GM21619 (cell line): ENCODE results near the gene SPX.

Experiments
- ATAC-seq: cut with Tn5 transposase; IDR thresholded peaks from one replicate; pipeline ENCODE4 v1.9.1; 2021; ENCODE audit not compliant: unreplicated experiment

Gene SPX

DNA sequence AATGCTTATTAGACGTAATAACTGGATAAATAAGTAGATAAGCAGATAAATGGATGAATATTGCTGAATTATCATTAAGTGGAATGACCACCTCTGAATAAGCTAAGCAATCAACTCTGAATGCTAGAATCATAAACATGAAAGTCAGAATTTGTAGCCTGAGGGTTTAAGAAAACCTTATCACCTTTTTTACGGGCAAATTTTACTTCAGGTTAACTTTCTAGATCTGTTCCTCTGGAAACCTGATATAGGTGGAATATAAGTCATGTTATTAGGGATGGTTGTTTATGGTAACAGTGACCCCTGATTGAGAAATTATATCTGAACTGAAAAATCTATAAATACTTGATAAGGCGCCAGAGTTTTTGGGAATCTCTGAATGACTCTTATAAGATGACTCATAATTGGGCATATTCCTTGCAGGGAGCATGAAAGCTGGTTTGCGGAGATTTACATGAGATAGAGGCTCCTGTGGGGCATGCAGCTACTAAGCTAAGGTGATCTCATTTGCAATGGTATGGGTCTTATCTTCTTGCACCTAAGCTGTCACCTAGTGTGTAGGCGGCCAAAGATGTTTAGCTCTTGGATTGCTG lies 12.1 kb downstream of the SPX start:
- no peak for ATAC-seq

DNA sequence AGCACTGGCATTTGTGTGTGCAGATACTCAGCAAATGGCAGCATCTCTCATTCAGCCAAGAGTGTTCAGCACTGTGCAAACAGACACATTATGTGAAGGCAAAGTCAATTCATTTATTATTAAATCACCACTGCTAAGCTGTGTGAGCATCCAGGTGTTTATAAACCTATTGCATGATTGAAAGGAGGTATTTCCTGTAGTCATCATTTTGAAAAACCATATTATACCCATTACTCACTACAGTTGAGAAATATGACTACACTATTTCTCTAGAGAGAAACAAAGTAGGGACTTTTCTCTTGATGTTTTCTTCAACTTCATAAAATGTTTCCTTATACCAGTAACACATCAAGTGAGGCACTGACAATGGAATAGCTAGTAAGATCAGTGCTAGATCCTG lies 13.7 kb downstream of the SPX start:
- ATAC-seq: peak; percentile 92

DNA sequence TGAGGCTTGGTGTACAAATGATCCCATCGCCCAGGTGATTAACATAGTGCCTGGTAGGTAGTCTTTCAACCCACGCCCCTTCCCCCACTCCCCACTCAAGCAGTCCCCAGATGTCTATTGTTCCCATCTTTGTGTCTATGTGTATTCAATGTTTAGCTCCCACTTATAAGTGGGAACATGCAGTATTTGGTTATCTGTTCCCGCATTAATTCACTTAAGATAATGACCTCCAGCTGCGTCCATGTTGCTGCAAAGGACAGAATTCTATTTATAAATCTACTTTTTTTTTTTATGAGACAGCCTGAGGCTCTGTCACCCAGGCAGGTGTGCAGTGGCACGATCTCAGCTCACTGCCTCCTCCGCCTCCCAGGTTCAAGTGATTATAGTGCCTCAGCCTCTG lies 15.7 kb downstream of the SPX start:
- no peak for ATAC-seq

DNA sequence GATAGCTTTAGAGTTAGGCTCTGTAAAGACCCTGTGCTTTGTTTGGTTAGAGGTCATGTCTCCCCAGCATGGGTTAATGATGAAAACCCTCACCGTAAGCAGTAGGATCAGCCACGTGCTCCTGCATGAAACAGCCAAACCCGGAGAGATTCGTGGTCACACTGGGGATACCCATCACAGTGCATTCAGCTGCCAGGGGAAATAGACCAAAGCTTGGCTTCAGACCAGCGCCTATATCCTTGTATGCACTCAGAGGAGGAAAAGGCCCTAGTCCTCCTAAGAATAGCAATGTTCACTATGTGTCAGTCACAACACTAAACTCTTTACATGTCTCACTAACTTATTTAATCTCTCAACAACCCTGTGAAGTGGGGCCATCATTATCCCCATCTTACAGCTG lies 16.3 kb downstream of the SPX start:
- ATAC-seq: no peak

DNA sequence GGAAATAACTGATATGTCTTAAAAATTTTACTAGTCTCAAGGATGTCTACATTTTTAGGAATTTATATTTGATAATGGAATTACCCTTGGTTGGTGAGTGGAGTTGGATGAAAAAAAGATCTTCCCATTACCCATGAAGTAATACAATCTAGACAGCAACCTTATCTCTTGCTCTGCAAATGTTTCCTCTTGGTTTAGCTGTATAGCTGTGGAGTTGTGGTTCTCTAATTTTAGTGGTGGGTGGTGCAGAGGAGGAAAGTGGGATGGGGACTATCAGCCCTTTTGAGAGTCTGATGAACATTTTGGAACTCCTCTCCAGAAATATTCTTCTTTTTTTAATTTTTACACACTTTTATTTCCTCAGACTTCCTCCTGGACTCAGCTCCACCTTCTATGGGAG lies 17.1 kb downstream of the SPX start:
- no peak for ATAC-seq

DNA sequence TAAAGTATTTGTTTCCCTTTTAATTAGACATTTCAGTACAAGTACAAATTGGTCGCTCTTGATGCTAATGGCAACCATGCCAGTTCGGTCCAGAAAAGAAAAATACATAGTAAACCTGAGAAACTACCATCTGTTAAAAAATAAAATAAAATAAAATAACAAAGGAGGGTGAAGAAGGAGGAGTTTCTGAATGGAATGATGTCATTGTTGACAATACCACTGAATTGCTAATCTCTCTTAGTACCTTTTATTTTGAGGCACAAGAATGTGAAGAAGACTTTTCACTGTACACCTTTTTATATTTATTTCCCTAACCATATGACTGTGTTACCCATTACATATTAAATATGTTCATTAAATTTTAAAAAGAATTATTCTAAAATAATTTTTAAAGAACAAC lies 19.5 kb downstream of the SPX start:
- ATAC-seq: no peak

DNA sequence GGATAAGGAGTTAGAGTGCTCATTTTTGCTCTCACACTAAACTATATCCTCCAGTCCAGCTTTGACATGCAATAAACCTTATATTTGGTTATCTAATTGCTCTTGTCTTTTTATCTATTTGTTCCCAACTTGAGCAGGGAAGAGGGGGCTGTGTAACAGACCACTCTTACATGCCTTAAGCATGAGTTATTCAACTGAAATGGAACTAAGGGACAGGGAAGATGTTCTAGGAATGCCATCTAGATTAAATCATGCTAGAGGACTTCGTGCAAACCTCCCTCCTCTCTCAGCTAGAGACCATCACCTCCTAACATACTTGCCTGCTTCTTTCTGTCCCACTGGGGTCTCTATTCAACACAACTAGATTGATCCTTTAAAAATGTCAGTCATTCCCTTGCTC lies 20.6 kb downstream of the SPX start:
- ATAC-seq: no peak

DNA sequence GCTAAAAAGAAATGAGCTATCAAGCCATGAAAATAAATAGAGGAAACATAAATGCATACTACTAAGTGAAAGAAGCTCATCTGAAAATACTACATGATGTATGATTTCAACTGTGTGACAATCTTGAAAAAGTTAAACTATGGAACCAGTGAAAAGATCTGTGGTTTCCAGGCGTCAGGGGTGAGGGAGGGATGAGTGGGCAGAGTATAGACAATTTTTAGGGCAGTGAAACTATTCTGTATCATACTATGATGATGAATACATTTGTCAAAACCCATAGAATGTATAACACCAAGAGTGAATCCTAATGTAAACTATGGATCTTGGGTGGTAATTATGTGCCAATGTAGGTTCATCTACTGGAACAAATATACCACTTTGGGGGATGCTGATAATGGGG lies 21.3 kb downstream of the SPX start:
- ATAC-seq: no peak

DNA sequence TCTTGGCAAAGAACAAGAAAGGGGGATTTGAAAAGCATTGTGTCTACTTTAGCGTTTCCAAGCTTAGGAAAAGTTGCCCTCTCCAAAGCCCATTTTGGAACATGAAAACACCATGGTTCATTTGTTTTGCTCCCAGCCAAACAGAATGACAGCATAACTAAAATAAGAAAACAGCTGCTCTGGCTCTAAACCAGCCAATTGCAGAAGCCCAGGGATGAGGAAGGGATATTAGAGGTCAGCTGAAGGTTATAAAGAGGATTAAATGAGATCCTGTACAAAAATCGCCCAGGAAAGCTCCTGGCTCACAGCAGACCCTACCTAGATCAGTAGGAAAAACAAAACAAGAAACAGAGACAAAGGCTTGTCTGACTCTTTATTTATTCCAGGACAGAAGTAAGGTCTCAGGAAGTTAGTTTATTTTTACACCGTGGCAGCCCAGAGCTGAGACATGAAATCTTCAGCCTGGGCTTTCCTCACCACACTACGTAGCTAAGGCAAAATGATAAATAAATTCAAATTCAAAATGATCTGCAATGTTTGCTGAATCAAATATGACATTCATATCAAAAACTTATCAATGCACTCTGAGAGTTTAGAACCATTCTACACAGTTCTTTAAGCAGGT lies 25.9 kb downstream of the SPX start:
- no peak for ATAC-seq

DNA sequence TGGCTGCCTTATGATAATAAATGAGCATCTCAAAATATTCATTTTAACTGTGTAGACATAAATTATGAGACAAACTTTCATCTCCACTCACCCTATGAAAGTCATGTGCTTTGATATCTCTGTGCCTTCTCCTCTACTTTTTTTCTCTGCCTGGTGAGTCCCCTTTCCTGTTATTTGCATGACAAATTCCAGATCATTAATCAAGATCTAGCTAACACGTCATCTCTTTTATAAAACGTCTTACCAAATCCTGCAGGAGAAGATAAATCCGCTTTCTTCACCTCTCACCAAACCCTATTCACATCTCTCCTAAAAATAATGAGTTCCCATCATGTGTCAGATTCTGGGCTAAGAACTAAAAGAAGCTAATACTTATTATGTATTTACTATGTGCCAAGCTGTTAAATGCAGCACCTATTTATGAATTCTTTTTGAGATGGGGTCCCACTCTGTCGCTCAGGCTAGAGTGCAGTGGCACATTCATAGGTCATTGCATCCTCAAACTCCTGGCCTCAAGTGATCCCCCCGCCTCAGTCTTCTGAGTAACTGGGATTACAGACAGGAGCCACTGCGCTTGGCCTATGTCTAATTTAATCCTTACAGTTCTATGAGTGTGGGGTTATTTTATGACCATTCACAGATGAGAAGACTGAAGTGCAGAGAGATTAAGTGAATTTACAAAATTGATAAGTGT lies 26.7 kb downstream of the SPX start:
- no peak for ATAC-seq

DNA sequence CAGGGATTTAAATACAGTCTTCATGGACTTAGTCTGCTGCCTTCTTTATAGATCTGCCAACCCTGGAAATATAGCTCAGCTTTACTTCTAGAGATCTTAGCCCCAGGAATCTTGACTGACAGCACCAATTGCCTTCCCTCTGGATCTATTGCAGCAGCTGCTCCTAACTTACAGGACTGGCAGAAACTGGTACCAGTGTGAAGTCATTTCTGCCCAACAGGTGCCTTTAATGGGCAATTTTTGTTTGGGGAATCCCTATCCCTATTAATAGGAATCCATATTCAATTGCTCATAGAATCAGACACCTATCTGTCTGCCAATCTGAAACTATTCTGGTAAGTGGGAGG lies 27.2 kb downstream of the SPX start:
- no peak for ATAC-seq

DNA sequence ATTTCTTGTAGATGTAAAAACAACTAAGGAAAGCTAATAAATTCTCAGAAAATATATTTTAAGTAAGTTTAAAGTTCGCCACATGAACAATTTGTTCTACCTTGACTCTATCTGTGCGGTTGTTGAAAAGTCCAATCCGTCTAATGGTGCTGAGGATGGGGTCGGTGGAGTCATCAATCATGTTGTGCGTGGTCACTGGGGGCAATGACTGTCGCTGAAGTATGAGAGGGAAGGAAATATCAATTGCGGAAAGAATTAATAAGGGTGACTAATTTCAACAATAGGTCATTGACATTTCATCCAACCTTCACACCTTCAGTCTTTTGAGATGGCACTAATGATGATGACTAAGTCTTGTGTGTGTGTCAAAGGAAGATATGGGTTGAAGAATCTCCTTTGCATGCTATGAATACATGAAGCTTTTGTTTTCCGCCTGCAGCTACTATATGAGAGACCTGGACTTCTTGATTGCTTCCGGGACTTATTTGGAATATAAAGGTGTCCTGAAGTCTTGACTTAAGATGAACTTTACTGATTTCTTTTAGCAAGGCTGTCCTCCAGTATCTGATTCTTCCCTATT lies 32.1 kb downstream of the SPX start:
- ATAC-seq: no peak

DNA sequence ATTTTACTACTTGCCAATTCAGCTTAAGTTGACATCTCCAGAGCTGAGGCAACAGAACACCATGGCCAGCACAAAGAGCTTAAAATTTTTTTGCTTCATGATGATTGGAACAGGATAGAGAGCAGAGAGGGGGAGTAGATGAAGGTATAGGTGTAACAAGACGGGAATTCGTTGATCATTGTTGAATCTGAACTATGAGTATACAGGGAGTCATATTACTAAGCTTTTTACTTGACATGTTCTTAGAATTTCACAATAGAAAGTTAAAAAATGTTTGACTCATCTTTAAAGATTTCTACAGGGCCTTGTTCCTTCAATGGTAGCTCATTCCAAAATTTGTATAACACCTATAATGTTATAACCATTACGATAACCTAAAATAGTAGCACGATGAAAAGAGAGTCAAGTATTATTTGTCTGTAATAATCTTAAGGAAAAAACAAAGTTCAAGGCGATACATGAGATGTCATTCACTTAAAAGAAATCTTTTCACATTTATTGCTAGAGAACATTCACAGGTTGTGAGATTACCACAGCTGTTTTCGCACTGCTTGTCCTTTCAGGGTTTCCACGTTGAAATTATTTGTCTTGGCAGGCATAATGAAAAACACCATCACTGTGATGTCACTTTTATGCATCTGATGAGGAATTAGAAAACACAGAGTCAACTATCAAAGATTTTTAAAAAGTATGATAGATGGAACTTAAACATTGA lies 33.9 kb downstream of the SPX start:
- ATAC-seq: no peak

DNA sequence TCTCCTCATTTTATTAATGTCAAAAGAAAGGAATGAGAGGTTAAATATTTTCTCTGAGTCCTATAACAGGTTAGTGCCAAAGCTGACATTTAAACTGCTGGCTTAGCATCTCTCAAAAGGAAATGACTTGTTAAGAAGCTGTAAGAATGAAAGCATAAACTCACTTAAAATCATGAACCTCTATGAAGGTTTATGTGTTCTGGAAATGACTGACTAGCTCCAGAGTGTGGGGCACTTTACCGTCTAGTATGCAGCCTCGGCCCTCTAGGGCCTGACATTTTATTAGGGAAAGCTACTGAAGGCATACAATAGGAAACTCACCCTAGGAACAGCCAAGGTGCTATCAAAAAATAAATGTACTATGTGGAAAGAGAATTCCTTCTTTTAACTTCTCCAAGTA lies 35.1 kb downstream of the SPX start:
- no peak for ATAC-seq

DNA sequence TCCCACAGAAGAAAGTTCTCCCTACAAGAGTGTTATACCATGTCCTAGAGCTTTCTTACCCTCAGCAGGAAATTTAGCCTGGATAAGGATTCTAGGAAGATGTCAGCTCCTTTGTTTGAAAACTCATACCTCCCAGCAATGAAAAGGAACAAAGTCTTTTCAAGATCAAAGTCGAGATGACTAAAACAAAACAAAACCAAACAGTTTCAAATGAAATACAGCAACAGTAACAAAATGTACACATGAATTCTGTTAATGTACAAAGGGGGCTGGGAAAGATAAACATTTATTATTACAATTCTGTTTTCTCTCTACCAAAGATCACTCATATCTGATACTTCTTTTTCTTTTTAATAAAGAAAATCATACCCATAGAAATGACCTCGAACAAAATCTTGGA lies 36.8 kb downstream of the SPX start:
- no peak for ATAC-seq

DNA sequence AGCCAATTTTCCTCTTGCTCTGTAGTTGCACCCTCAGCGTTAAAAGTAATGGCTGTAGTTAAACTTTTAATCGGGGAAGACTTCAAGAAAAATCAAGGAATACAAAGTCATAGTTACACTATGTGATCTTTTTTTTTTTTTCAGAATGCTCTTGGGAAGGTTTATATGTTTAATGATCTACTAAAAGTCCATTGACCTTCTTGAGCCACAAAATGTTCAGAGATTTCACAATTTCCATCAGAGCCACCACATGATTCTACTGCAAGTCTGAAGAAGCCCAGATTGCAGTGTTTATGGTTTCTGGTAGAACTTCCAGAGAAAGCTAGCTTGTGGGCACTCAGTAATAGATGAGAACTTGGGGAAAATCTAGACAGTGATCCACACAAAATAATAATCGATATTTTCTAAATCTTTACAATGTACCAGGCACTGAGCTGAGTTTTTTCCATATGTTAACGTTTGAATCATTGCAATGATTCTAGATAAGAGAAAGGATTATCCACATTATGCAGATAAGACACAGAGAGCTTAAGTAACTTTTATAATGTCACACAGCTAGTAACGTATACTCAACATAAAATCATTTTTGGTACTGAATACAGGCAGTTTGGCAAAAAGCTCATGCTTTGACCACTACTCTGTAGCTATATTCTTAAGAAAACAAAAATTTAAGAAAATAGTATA lies 40.3 kb downstream of the SPX start:
- no peak for ATAC-seq

DNA sequence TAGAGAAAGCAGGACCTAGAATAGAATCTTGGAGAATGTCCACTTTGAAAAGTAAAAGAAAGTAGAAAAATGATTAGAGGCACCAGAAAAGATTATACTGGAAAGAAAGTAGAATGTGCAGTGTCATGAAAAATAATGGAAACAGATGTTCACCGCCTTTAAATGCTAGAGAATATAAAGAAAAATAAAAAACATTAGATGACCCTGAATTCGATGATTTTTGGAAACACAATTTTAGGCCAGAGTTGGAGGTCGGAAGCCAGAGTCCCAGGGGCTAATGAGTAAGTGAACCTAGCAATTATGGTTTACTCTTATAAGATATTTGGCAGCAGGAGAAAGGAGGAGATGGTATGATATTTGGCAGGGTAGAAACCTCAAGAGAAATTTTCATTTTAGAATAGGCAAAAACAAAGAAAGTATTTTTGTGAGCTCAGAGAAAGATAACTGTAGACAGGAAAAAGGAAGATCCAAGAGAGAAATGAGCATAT lies 40.9 kb downstream of the SPX start:
- no peak for ATAC-seq

DNA sequence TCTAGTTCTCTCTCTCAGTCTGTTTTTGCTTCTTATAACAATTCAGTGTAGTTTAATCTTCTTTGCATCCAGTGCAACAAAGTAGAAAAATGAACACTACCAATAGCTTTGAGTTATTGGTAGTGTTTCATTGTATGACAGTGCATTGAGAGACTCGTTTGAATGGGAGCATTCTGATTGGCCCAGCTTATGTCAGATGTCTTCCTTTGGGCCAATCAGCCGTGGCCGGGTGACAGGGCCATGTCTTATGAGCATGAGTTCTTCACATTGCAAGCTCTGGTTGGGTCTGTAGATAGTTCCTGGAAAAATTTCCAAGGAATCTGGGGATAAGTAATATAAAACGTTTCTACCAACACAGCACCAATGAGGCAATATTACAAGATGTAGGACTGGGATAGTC lies 42.0 kb downstream of the SPX start:
- no peak for ATAC-seq

DNA sequence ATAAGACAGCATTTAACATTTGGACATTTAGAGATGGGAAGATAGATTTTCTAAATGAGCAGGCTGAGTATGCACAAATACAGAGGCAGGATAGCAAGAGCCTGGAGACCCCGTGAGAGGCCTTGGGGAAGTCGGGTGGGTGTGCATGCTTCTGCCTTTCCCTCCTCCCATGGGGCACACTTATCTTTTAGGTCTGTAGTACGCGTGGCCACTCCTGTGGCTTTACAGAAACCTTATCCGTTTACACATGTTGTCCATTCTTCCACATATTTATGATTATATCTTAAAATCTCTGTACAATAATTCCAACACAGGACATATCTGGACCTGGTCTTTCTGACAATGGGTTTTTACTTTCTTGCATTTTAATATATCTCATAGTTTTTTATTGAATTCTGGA lies 45.0 kb downstream of the SPX start:
- ATAC-seq: no peak

DNA sequence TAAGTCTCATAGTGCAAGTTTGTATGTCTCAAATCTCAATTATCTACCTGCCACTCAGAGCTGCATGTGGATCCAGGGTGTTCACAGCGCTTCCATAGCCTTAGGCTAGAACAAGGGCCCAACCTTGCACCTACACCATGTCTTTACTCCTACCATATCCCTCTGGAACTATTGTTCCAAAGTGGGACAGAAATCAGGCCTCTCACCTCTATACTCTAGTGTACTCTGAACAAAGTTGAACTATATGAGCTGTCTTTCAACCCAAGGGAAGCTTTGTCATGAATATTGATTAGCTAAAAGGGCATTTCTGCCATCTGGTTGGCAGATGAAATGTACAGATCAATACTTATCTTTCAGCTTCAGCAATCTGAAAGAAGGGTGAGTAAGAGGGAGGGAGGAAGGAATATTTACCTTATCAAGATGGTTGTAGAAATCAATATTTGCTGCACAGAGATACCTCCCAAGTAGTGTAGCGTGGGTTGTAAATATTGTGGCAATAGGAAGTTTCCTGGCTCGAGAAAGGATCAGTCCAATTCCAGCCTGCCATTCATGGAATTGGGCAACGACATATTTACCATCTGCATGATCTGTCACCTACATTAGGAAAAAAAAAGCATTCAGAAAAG lies 47.8 kb downstream of the SPX start:
- ATAC-seq: no peak

DNA sequence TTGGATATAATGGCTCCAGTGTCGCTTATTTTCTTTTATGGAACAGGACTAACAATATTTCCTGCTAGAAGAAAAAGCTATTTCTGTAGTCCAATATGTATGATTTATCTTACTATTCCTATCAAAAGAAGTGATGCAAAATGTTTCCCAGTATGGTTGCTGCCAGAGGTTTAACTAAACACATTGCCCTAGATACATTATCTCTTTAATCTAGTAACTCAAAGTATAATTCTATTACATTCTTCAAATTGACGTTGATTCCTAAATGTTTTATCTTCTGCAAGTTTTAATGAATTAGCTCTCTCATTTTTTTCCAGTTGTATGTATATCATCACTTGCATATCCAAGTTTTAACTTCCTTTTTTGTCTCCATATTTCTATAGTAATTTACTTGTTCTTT lies 50.3 kb downstream of the SPX start:
- ATAC-seq: no peak
